ENCODE results near the gene ODAD4.

Gene ODAD4

DNA sequence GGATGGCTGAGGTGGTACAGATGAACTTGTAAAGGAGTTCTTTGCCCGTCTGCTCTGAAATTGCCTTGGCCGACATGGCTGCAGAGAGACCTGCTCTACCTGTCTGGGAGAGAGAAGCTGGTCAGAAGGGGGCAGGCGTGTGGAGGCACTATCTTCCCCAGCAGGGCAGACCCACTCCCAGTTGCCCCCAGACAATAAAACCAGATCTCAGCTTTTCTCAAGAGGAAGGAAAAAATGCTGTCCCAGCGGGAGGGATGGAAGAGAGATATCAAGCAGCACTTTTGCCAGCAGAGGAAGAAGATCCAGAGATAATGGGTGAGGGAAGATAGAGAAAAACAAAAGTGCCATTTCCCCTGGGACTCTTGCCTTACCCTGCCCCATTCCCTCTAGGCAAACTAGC lies 16.6 kb upstream of the ODAD4 start:
- DNase-seq (ENCODE audit: low spot score), result no peak

GRCh38 chr17:41914358-41914766 lies 16.1 kb upstream of the ODAD4 start:
- TF ChIP-seq, protein P1, sequence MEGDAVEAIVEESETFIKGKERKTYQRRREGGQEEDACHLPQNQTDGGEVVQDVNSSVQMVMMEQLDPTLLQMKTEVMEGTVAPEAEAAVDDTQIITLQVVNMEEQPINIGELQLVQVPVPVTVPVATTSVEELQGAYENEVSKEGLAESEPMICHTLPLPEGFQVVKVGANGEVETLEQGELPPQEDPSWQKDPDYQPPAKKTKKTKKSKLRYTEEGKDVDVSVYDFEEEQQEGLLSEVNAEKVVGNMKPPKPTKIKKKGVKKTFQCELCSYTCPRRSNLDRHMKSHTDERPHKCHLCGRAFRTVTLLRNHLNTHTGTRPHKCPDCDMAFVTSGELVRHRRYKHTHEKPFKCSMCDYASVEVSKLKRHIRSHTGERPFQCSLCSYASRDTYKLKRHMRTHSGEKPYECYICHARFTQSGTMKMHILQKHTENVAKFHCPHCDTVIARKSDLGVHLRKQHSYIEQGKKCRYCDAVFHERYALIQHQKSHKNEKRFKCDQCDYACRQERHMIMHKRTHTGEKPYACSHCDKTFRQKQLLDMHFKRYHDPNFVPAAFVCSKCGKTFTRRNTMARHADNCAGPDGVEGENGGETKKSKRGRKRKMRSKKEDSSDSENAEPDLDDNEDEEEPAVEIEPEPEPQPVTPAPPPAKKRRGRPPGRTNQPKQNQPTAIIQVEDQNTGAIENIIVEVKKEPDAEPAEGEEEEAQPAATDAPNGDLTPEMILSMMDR (IDR thresholded peaks at IDR 0.05; ENCODE audit: extremely low read depth, missing control alignments), result no peak
- no peak for DNase-seq (ENCODE audit: low spot score)

More for the DNA sequence above, 16.6 kb upstream of the ODAD4 start:
- TF ChIP-seq, protein P1 (IDR thresholded peaks at IDR 0.05; ENCODE audit: extremely low read depth, missing control alignments), result no peak

GRCh38 chr17:41915020-41915419 lies 15.4 kb upstream of the ODAD4 start:
- TF ChIP-seq, protein P1 (IDR thresholded peaks at IDR 0.05; ENCODE audit: extremely low read depth, missing control alignments), result no peak
- DNase-seq (ENCODE audit: low spot score), result no peak

- TF ChIP-seq, protein P1 (IDR thresholded peaks at IDR 0.05; ENCODE audit: extremely low read depth, missing control alignments), result no peak
- DNase-seq (ENCODE audit: low spot score), result no peak
Measured at GRCh38 chr17:41915566-41915965, 14.9 kb upstream of the ODAD4 start.

GRCh38 chr17:41917192-41917591 lies 13.2 kb upstream of the ODAD4 start:
- no peak for DNase-seq (ENCODE audit: low spot score)
- TF ChIP-seq, protein P1 (IDR thresholded peaks at IDR 0.05; ENCODE audit: extremely low read depth, missing control alignments), result no peak

GRCh38 chr17:41917679-41918313 lies 12.6 kb upstream of the ODAD4 start:
- TF ChIP-seq, protein P1 (IDR thresholded peaks at IDR 0.05; ENCODE audit: extremely low read depth, missing control alignments), result no peak
- peak; percentile 32 for DNase-seq (ENCODE audit: low spot score)

DNA sequence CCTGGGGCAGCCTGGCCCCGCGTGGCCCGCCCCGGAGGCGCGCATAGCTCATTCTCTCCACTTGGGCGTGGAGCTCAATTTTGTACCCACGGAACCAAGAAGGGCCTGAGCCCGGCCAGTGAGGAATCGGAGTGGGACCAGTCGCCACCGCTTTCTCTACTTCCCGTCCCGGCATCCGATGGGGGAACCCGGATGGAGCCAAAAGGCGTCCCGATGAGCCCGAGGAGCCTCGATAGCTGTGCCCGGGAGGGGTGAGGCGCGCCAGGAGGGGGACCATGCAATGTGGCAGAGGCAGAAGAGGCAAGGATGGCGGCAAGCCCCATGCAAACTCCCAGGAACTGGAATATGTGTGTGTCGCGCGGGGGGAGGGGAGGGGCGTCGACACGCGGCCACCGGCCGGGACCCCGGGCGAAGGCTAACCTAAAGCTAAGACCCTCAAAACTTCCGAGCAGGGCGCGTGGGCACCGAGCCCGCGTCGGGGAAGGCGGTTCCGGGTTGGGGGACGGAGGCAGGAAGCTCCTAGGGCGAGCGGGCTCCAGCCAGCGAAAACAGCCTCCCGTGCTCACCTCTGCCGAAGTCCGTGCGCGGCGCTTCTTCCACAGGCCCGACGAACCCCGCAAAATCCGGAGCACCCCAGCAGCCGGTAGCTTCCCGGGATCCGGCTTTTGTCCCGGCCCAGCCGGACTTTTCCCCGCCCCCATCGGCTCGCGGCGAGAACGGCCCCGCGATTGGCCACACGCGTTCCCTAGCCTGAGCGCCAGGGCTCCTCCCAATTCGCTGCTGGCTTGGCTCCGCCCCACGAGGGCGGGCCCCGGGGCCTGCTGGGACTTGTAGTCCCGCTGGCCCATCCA lies 11.9 kb upstream of the ODAD4 start, which contains the start of gene ACLY:
Gene ACLY (minus strand): TSS at position 638 of the 851 bp plus-strand sequence. CDS start 5,078 bp downstream, outside the sequence.
- DNase-seq (ENCODE audit: low spot score), result peak; percentile 99
- TF ChIP-seq, protein P1 (IDR thresholded peaks at IDR 0.05; ENCODE audit: extremely low read depth, missing control alignments), result no peak

Data from GM20000 (cell line).